ENCODE data around the gene THBD.

- TF ChIP-seq CTCF (IDR thresholded peaks at IDR 0.05): no peak
- TF ChIP-seq EP300 (IDR thresholded peaks at IDR 0.05): no peak
- no peak for TF ChIP-seq POLR2A (IDR thresholded peaks at IDR 0.05)
Observed at GRCh38 chr20:23032750-23033078, 16.8 kb downstream of the THBD start.
